Stimulated activated CD4-positive, alpha-beta T cell treated with anti-CD3 and anti-CD28 coated beads, TNF-alpha, amount 100 ng/mL, for 1 hour (primary cell): Measurements from ENCODE around the gene IL5.
"Not testable (repeated sequence)": the region's sequence is repeated elsewhere in the genome, so short reads cannot be mapped to it uniquely, and the experiment has no call there.

Source experiments
- DNase-seq, 3 donors: peaks; one replicate each; pipeline ENCODE4 v3.0.0-alpha.2; 2020; ENCODE audit warnings: low read depth in 3 of 3, low spot score in 1 of 3

The IL5 gene

DNA sequence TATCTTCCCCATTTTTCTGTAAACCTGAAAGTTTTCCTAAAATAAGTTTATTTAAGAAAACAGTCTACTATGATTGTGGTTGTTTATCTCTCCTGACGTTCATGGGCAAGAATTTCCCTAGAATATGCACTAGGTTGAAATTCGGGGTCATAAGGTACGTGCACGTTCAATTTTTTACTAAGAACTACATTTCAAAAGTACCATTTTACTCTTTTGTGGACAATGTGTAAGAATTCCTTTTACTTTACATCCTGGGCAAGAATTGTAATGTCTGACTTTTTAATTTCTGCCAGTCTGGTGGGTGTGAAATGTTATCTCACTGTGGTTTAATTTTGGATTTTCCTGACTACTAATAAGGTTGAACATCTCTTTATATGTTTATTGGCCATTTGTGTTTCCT lies 12.4 kb downstream of the IL5 start:
- no peak for DNase-seq

DNA sequence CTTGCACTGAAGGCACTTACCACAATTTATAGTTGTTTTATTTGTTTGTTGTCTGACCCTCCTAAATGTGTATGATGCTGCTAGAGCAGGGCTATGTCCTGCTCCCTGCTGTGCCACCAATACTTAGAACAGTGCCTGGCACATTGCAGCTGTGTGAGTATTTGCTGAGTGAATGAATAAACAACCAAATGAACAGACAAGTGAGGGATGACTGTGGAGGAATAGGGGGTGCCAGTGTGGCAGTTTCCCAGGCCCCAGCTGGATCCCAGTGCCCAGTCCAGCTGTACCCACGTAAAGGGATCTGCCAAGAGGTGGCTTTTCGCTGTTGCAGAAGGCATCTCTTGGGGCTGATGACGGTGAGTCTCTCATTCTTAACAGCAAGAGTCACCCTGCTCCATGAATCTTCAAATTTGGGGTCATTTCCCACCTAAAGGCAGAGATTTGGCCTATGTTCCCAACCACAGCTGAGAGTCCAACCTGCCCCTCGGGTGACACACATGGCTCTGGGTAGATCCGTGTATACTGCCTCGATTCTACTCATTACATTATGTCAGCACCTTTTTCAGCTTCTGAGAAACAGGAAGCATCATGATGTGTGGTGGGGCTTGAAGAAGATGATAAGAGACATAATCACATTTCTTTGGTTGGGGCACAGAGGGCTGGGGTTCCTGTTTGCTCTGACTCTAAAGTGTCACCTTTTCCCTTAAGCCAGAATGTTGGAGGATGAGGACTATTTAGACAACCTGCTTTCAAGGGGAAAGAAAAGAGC lies 14.3 kb downstream of the IL5 start:
- no peak for DNase-seq

DNA sequence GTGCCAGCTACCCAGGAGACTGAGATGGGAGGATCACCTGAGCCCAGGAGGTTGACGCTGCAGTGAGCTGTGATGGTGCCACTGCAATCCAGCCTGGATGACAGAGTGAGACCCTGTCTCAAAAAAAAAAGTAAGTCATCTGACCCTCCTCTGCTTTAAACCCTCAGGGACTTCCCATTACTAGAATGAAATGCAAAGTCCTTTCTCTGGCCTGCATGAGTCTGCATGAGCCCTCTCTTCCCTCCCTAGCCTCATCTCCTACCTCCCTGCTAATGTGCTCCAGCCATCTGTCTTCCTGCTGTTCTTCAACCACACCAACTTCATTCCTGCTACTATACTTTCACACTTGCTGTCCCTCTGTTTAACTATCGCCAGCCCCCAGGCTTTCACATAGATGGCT lies 15.3 kb downstream of the IL5 start:
- no peak for DNase-seq

DNA sequence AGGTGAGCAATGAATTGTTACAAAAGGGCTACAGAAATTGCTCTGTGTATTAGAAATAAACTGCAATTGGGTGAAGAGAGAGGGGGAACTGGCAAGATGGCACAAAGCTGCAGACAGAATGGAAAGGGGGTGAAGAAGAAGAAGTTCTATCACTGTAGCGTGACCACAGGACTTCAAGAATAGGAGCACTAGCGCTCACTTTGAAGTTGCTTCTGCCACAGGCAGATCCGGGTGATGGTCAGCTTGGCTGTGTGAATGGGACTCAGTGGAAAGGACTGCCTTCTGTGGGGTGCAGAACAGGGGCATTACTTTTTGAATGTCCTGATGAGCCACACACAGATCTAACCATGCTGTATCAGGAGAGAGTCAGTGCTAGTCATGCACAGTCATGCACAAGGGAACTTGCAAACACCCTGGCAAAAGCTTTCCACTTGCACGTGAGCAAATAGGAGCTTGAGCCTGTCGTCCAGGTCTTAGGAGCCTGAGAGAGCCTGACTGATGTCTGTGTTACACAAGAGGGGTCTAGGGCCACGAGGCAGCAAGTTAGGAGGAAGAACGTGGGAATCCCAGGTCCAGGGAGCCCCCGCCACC lies 16.3 kb downstream of the IL5 start:
- no peak for DNase-seq

DNA sequence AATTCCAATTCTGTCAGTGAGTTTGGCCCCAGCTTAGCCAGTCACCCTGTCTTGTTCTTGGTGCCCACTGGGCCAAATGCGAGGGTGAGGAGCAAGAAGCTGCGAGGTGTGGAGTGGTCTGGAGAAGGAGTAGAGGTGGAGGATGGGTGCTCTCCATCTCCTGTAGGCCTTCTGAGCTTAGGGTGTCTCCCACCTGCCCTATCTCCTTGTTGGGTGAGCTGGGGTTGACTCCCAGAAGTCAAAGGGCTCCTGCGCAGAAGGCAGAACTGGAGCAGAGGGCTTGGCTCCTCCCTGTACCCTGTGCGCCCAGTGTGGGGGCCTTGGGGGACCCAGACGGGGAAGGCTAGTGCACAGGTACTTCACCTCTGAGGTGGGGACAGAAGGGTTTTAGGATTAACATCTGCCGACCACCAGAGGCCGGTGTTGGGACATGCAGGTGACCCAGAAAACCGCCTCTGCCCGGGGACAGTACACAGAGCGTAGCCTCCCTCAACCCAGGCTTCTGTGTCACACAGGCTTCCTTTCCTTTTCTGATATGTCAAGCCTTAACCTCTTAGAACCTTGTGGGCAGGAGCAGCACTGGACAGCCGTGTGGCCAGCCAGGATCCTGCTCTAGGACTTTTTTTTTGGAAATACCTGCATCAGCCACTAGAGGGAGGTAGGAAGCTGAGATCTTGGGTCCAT lies 16.9 kb downstream of the IL5 start:
- peak in 1 of 3 donors; percentile 19 for DNase-seq

DNA sequence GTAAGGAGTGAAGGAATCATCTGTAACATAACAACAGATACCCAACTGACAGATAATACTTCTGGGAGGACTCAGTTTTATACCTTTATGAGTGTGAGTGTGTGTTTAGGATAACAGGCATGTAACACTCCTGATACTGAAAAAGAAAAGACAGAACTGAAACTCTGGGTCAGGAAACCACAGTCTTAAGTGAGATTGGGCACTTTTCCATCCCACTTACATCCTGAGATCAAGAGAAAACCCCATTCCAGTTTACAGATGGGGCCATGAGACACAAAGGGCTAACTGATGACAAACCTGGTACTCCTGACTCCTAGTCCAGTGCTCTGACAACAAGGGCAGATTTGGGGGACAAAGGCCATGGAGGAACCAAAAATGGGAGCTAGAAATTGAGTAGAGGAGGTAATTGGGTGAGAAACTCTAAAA lies 18.0 kb downstream of the IL5 start:
- no peak for DNase-seq

DNA sequence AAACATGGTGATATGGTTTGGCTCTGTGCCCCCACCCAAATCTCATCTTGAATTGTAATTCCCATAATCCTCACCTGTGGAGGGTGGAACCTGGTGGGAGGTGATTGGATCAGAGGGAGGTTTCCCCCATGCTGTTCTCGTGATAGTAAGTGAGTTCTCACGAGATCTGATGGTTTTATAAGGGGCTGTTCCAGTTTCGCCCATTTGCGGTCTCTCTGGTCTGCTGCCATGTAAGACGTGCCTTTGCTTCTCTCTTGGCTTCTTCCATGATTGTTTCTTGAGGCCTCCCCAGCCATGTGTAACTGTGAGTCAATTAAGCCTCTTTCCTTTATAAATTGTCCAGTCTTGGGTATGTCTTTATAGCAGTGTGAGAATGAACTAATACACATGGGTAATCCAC lies 18.4 kb downstream of the IL5 start:
- not testable (repeated sequence) for DNase-seq

DNA sequence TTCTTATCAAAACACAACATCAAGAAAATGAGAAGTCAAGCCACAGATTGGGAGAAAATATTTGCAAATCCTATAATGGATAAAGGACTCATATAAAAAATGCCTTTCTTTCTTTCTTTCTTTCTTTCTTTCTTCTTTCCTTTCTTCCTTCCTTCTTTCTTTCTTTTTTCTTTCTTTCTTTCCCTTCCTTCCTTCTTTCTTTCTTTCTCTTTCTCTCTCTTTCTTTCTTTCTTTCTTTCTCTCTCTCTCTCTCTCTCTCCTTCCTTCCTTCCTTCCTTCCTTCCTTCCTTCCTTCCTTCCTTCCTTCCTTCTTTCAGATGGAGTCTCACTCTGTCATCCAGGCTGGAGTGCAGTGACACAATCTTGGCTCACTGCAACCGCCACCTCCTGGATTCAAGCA lies 21.3 kb downstream of the IL5 start:
- DNase-seq: not testable (repeated sequence)

DNA sequence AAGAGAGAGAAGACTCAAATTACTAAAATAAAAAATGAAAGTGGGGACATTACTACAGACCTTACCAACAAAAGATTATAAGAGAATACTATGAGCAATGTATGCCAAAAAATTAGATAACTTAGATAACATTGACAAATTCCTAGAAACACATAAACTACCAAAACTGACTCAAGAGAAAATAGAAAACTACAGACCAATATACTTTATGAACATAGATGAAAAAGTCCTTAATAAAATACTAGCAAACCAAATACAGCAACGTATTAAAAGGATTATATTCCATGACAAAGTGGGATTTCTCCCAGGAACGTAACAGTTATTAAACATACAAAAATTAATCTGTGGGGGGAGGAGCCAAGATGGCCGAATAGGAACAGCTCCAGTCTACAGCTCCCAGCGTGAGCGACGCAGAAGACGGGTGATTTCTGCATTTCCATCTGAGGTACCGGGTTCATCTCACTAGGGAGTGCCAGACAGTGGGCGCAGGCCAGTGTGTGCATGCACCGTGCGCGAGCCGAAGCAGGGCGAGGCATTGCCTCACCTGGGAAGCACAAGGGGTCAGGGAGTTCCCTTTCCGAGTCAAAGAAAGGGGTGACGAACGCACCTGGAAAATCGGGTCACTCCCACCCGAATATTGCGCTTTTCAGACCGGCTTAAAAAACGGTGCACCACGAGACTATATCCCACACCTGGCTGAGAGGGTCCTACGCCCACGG lies 29.5 kb downstream of the IL5 start:
- not testable (repeated sequence) for DNase-seq

DNA sequence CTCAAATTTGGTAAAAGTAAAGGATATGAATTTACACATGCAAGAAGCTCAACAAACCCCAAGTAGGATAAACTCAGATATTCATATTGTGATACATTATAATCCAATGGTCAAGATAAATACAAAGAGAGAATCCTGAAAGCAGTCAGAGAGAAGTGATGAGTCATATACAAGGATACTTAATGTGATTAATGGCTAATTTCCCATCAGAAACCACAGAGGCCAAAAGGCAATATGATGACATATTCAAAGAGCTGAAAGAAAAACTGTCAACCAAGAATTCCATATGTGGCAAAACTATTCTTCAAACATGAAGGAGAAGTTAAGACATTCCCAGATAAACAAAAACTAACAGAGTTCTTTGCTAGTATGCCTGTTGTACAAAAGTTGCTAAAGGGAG lies 33.2 kb downstream of the IL5 start:
- DNase-seq: no peak

DNA sequence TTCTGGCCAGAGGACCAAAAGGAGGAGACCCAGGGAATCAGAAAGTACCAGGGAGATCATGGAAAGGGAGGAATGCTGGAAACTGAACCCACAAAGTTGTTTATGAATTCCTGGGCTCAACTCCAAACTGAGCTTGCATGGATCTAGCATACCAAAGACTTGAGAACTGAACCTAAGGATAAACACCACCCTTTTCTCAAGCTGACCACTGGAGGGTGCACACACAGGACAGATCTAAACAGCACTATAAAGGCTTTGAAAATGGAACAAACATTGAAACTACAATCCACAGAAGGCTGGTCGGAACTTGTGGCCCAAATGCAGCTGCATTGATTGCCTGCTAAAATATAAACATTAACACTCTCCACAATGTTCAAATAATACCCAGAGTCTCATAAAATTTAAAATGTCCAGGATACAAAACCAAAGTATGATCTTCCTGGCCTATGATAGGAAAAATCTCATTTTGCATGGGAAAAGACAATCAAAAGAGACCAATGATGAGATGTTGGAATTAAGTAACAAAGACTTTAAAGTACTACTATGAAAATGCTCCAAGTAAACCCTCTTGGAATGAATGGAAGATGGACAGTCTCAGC lies 37.1 kb downstream of the IL5 start:
- DNase-seq: no peak

DNA sequence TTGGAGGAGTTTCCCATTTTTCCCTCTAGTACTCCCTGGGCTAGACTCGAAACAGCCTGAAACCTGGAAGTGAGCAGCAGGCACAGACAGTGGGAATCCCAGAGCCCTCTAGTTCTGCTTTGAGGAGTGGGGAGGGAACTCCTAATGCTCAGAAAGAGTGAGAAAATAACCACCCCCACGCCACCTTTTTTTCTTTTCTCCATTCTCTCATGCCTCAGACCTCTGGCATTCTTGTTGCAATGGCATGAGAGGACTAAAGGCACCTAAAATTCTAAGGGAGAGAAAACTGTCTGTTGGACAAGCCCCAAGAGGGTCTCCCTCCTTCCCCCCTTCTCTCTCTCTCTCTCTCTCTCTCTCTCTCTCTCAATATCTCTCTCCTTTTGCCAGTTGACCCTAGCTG lies 37.7 kb downstream of the IL5 start:
- no peak for DNase-seq

DNA sequence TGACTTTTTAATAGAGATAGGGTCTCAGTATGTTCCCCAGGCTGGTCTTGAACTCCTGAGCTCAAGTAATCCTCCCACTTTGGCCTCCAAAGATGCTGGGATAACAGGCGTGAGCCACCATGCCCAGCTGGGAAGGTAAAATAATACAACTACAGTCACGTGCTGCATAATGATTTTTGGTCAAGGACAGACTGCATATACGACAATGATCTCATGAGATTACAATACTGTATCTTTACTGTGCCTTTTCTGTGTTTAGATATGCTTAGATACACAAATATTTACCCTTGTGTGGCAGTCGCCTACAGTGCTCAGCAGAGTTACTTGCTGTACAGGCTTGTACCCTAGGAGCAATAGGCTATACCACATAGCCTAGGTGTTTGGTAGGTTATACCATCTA lies 38.6 kb downstream of the IL5 start:
- DNase-seq: no peak

DNA sequence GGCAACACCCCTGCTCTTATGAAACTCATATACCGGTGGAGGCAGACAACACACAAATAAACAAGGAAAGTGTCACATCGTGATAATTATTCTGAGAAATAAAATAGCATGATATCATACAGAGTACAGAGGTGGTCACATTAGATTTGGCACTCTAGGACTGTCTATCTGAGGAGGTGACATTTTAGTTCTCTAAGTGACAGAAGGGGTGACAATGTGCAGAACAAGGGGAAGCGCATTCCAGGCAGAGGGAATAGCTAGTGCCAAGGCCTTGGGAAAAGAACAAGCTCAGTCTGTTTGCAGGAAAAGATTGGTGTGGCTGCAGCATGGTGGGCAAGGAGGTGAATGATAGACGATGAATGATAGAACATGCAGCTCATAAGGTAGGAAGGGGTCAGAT lies 40.1 kb downstream of the IL5 start:
- DNase-seq: no peak

DNA sequence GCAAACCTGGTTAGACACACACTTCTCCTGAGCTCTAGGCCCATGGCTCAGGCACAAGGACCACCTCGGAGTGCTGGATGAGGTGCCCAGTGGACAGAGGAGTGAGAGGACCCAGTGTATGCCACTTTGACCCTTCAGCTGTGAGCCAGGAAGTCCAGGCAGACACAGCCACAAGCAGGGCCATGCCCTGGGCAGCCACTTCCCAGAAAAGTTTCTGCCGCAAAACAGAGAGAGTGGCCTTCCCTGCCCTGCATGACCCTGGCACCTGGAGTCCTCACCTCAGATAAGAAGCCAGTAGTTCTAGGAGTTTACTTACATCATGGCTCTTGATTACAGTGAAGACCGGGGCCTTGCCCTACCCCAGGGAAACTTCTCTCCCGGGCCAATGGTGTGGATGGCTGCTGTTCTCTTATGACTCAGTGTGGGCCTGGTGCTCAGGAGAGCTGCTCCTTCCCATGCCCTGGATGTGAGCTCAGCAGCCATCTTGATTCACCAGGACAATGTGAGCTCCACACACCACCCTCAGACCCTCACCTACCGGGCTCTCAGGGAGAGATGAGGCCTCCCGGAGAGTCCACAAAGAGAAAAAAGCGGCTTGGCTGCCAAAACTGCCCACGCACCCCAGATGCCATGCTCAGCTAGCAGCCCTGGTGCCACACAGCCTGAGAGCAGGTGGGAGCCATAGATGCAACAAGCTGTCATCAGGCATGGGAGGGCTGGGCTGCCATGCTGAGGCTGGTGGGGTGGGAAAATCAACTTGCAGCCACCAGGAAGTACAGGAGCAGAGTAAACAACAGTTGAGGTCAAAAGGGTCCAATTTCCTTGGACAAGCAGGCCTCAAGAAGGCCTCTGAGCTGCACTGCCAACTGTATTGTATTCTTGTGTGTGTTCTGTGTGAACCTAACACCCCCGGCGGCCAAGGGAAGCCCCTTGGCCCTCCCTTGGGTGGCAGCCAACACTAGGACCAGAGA lies 41.1 kb downstream of the IL5 start:
- no peak for DNase-seq

DNA sequence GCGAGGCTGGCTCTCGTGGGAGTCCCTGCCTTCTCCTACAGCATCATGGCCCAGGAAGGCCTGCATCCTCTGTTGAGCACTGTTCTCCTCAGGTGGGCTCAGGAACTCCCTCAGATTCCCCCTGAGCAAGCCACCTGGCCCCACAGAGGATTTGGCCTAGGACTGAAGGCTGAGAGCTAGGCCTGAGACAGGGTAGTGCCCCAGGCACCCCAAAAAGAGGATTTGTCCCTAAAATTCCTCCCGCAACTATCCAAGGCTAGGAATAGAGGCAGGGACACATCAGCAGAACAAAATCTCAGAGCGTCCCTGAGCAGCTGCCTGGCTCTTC lies 41.7 kb downstream of the IL5 start:
- DNase-seq: no peak

DNA sequence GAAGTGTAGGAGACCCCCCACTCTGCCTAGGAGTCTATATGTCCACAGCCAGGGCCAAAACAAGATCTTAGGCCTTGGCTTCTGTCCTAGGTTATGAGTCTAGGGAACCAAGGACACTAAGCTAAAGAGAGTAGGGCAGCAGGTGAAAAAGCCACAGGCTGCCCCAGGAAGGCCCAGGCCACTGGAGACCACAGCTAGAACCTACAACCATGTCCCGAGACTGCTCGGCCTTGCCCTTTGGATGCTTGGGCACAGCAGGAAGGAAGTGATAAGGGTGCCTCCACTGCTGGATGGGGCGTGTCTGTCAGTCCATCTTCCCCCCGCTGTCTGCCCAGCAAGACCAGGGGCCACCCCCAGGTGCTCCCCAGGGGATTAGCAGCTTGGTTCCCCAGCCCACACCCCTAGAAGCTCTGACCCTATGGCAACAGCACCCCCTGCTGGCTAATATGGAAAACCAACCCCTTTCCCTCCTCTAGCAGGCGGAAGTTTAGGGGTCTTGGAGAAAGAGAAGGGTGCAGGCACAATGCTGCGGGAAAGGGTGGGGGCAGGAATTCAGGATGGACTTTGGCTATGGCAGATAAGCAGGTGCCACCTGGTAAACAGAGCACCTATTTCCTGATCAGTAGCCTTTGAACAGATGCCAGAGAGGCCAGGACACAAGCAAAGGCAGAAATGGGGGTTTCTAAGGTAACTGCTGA lies 42.2 kb downstream of the IL5 start:
- DNase-seq: peak; percentile 53 to 64 (median 58)

DNA sequence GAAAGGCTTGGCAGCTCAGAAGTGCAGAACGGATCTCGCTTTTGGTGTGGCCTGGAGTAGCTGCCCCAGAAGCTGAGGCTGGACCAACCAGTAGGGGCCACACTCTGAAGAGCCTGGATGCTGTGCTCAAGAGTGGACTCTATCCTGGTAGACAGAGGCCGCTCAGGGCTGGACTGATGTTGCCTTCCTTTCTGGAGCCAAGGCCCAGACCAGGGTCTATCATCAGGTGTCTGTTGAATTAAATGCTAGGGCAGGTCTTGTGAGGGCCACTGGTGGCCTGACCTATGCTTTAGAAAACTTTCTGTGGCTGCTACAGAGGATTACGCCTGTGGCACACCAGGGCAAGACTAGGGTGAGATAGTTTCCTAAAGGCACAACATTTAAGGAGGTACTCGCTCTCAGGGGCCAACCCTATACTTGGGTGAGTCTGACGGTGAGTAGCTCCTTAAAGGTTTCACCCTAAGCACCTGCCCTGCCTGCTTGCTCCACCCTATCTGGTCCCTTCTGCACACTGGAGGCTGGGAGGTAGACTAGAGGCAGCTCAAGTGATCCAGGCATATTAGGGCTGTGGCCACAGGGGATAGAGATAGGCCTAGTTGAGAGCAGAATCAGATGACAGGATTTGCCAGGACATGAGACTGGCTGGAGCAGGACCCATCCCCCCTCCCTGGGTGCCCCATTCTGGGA lies 42.9 kb downstream of the IL5 start:
- DNase-seq: no peak
